ENCODE measurements around the gene MEGF10.
"Not testable (repeated sequence)": the region's sequence is repeated elsewhere in the genome, so short reads cannot be mapped to it uniquely, and the experiment has no call there.

The MEGF10 gene

GRCh38 chr5:127292030-127292735 is 1.6 kb downstream of the MEGF10 start:
- Mint-ChIP-seq H3K27ac (no peak overlapping the region), H3K4me1 (ENCODE audit: low read depth) (peaks cover 10% of the 10 kb centered on the region), H3K4me3 (no peak overlapping the region), H3K36me3 (ENCODE audit: low read depth) (no peaks in the 10 kb centered on the region), H3K27me3 (peaks cover 41% of the 10 kb centered on the region), H3K9me3 (peaks cover 8% of the 10 kb centered on the region)
- intact Hi-C loops (cut with micrococcal nuclease), result loop anchor here (5.0 kb wide), 1 partner anchor 200 kb away; no protein-coding TSS in a partner anchor

- peaks cover 10% of the 10 kb centered on the region for H3K4me1 Mint-ChIP-seq (ENCODE audit: low read depth)
- intact Hi-C loops (cut with micrococcal nuclease), result loop anchor here (5.0 kb wide), 1 partner anchor 199 kb away; no protein-coding TSS in a partner anchor
- no peaks in the 10 kb centered on the region for H3K36me3 Mint-ChIP-seq (ENCODE audit: low read depth)
- H3K4me3 Mint-ChIP-seq, result no peak overlapping the region
- H3K27ac Mint-ChIP-seq, result no peak overlapping the region
- peaks cover 40% of the 10 kb centered on the region for H3K27me3 Mint-ChIP-seq
- peaks cover 7% of the 10 kb centered on the region for H3K9me3 Mint-ChIP-seq
Observed at GRCh38 chr5:127293373-127293772, 2.8 kb downstream of the MEGF10 start.

GRCh38 chr5:127294829-127295228 is 4.2 kb downstream of the MEGF10 start:
- no peaks in the 10 kb centered on the region for H3K36me3 Mint-ChIP-seq (ENCODE audit: low read depth)

GRCh38 chr5:127295454-127295853 is 4.9 kb downstream of the MEGF10 start:
- Mint-ChIP-seq H3K27me3 (peaks cover 27% of the 10 kb centered on the region), H3K27ac (no peak overlapping the region), H3K4me1 (ENCODE audit: low read depth) (peaks cover 7% of the 10 kb centered on the region), H3K9me3 (no peaks in the 10 kb centered on the region), H3K4me3 (no peak overlapping the region), H3K36me3 (ENCODE audit: low read depth) (no peaks in the 10 kb centered on the region)
- intact Hi-C loops (cut with micrococcal nuclease), result no loop called here

More at GRCh38 chr5:127294829-127295228, 4.2 kb downstream of the MEGF10 start:
- intact Hi-C loops (cut with micrococcal nuclease), result loop anchor here (5.0 kb wide), 1 partner anchor 197 kb away; no protein-coding TSS in a partner anchor
- Mint-ChIP-seq H3K4me1 (ENCODE audit: low read depth) (peaks cover 10% of the 10 kb centered on the region), H3K9me3 (no peaks in the 10 kb centered on the region), H3K27ac (no peak overlapping the region), H3K27me3 (peaks cover 34% of the 10 kb centered on the region), H3K4me3 (no peak overlapping the region)

- Mint-ChIP-seq H3K4me1 (ENCODE audit: low read depth) (no peaks in the 10 kb centered on the region), H3K4me3 (no peak overlapping the region), H3K9me3 (no peaks in the 10 kb centered on the region), H3K36me3 (ENCODE audit: low read depth) (no peaks in the 10 kb centered on the region), H3K27ac (no peak overlapping the region), H3K27me3 (peaks cover 19% of the 10 kb centered on the region)
- intact Hi-C loops (cut with micrococcal nuclease), result no loop called here
Observed at GRCh38 chr5:127296321-127296720, 5.7 kb downstream of the MEGF10 start.

- H3K9me3 Mint-ChIP-seq; intact Hi-C loops (cut with micrococcal nuclease); H3K27ac Mint-ChIP-seq; H3K4me3 Mint-ChIP-seq; H3K36me3 Mint-ChIP-seq (ENCODE audit: low read depth); H3K4me1 Mint-ChIP-seq (ENCODE audit: low read depth): not testable (repeated sequence)
- H3K27me3 Mint-ChIP-seq, result peaks cover 13% of the 10 kb centered on the region
Observed at GRCh38 chr5:127296894-127297293, 6.3 kb downstream of the MEGF10 start.

GRCh38 chr5:127297348-127298035 is 6.9 kb downstream of the MEGF10 start:
- Mint-ChIP-seq H3K27me3 (peaks cover 9% of the 10 kb centered on the region), H3K9me3 (no peaks in the 10 kb centered on the region), H3K4me1 (ENCODE audit: low read depth) (no peaks in the 10 kb centered on the region), H3K4me3 (no peak overlapping the region), H3K27ac (no peak overlapping the region), H3K36me3 (ENCODE audit: low read depth) (no peaks in the 10 kb centered on the region)
- intact Hi-C loops (cut with micrococcal nuclease), result no loop called here

GRCh38 chr5:127298036-127298429 is 7.4 kb downstream of the MEGF10 start:
- intact Hi-C loops (cut with micrococcal nuclease), result no loop called here
- H3K4me1 Mint-ChIP-seq (ENCODE audit: low read depth), result no peaks in the 10 kb centered on the region
- H3K27me3 Mint-ChIP-seq, result peaks cover 9% of the 10 kb centered on the region
- H3K27ac Mint-ChIP-seq, result no peak overlapping the region
- H3K9me3 Mint-ChIP-seq, result no peaks in the 10 kb centered on the region
- no peaks in the 10 kb centered on the region for H3K36me3 Mint-ChIP-seq (ENCODE audit: low read depth)
- H3K4me3 Mint-ChIP-seq, result no peak overlapping the region

- Mint-ChIP-seq H3K4me3 (no peak overlapping the region), H3K27me3 (peaks cover 8% of the 10 kb centered on the region), H3K36me3 (ENCODE audit: low read depth) (no peaks in the 10 kb centered on the region), H3K4me1 (ENCODE audit: low read depth) (no peaks in the 10 kb centered on the region), H3K9me3 (no peaks in the 10 kb centered on the region), H3K27ac (no peak overlapping the region)
- intact Hi-C loops (cut with micrococcal nuclease), result no loop called here
Observed at GRCh38 chr5:127298656-127299055, 8.1 kb downstream of the MEGF10 start.

- intact Hi-C loops (cut with micrococcal nuclease), result no loop called here
- H3K9me3 Mint-ChIP-seq, result no peaks in the 10 kb centered on the region
- no peaks in the 10 kb centered on the region for H3K4me1 Mint-ChIP-seq (ENCODE audit: low read depth)
- H3K4me3 Mint-ChIP-seq, result no peak overlapping the region
- no peak overlapping the region for H3K27ac Mint-ChIP-seq
- no peaks in the 10 kb centered on the region for H3K36me3 Mint-ChIP-seq (ENCODE audit: low read depth)
- H3K27me3 Mint-ChIP-seq, result peaks cover 2% of the 10 kb centered on the region
Observed at GRCh38 chr5:127299678-127300077, 9.1 kb downstream of the MEGF10 start.

GRCh38 chr5:127302509-127302908 is 11.9 kb downstream of the MEGF10 start:
- Mint-ChIP-seq H3K4me3 (no peak overlapping the region), H3K27ac (no peak overlapping the region), H3K9me3 (no peaks in the 10 kb centered on the region), H3K36me3 (ENCODE audit: low read depth) (no peaks in the 10 kb centered on the region), H3K4me1 (ENCODE audit: low read depth) (no peaks in the 10 kb centered on the region), H3K27me3 (peaks cover 2% of the 10 kb centered on the region)
- intact Hi-C loops (cut with micrococcal nuclease), result no loop called here

- Mint-ChIP-seq H3K4me3 (no peak overlapping the region), H3K9me3 (no peaks in the 10 kb centered on the region), H3K36me3 (ENCODE audit: low read depth) (no peaks in the 10 kb centered on the region), H3K27ac (no peak overlapping the region), H3K4me1 (ENCODE audit: low read depth) (no peaks in the 10 kb centered on the region), H3K27me3 (no peaks in the 10 kb centered on the region)
- intact Hi-C loops (cut with micrococcal nuclease), result no loop called here
Observed at GRCh38 chr5:127303404-127303803, 12.8 kb downstream of the MEGF10 start.

- no peaks in the 10 kb centered on the region for H3K36me3 Mint-ChIP-seq (ENCODE audit: low read depth)
- no peak overlapping the region for H3K4me3 Mint-ChIP-seq
- H3K9me3 Mint-ChIP-seq, result no peaks in the 10 kb centered on the region
- no peaks in the 10 kb centered on the region for H3K4me1 Mint-ChIP-seq (ENCODE audit: low read depth)
- intact Hi-C loops (cut with micrococcal nuclease), result no loop called here
- no peak overlapping the region for H3K27ac Mint-ChIP-seq
- no peaks in the 10 kb centered on the region for H3K27me3 Mint-ChIP-seq
Observed at GRCh38 chr5:127305493-127305892, 14.9 kb downstream of the MEGF10 start.

GRCh38 chr5:127306036-127306435 is 15.4 kb downstream of the MEGF10 start:
- H3K4me3 Mint-ChIP-seq, result no peak overlapping the region
- no peaks in the 10 kb centered on the region for H3K27me3 Mint-ChIP-seq
- H3K36me3 Mint-ChIP-seq (ENCODE audit: low read depth), result no peaks in the 10 kb centered on the region
- H3K4me1 Mint-ChIP-seq (ENCODE audit: low read depth), result no peaks in the 10 kb centered on the region
- no peaks in the 10 kb centered on the region for H3K9me3 Mint-ChIP-seq
- intact Hi-C loops (cut with micrococcal nuclease), result no loop called here
- H3K27ac Mint-ChIP-seq, result no peak overlapping the region
